GF-D8 (cell line): Measurements from ENCODE around the gene NHSL2.
"Not testable (repeated sequence)": the region's sequence is repeated elsewhere in the genome, so short reads cannot be mapped to it uniquely, and the experiment has no call there.

Experiments used
- DNase-seq: peaks from one replicate; lab custom pipeline; 2025; lab: John Stamatoyannopoulos, UW

The NHSL2 gene

DNA sequence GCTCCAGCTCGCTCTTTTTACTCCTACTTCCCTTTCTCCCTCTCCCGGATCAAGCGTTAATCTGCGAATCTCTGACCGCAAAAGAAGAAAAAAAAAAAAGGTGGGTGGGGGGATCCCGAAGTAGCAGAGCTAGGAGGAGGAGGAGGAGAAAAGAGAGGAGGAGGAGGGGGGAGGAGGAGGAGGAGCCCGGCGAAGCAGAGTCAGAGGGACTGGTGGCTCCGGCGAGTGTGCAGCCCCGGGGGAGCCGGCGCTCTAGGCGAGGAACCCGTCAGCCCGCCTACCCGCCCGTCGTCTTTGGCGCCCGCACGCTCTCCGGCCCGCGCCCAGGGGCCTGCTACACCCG, at the start of gene NHSL2:
TSS of gene NHSL2 (plus strand) at position 203 of the 343 bp plus-strand sequence.
- no peak for DNase-seq

DNA sequence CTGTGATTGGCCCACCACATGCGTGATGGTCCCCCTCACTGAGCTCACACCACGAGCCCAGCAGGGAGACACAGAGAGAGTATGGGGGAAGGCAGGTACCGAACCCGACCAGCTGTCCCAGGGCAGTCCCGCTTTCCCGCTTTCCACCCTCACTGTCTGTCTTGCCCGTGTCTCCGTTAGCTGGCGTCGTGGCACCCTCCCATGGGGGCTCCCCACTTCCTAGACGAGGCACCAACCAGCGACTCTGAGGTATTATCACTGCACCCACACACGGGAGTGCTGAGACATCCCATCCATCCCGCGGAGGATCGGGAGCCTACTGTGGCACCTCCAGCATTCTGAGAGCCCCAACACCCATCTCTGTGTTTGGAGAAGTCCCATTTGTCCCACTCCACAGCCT, 43.0 kb upstream of the NHSL2 start:
- DNase-seq: no peak

DNA sequence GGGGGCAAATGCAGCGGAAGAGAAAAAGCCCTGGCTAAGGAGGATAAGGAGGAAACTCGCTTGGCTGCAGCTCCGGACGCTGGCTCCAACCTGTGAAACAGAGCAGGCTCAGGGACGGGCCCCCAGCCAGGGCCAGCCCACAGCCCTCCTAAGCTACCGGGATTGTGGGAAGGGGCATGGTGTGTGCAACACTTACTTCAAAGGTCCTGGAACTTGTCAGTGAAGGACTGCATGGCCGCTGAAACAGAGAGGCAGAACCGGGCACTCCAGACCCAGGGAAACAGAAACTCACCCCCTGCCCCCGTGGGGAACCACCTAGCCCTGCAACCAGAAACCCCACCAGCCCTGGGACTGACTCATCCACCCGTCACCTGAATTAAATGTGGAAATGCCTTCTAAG, 41.1 kb upstream of the NHSL2 start:
- not testable (repeated sequence) for DNase-seq

DNA sequence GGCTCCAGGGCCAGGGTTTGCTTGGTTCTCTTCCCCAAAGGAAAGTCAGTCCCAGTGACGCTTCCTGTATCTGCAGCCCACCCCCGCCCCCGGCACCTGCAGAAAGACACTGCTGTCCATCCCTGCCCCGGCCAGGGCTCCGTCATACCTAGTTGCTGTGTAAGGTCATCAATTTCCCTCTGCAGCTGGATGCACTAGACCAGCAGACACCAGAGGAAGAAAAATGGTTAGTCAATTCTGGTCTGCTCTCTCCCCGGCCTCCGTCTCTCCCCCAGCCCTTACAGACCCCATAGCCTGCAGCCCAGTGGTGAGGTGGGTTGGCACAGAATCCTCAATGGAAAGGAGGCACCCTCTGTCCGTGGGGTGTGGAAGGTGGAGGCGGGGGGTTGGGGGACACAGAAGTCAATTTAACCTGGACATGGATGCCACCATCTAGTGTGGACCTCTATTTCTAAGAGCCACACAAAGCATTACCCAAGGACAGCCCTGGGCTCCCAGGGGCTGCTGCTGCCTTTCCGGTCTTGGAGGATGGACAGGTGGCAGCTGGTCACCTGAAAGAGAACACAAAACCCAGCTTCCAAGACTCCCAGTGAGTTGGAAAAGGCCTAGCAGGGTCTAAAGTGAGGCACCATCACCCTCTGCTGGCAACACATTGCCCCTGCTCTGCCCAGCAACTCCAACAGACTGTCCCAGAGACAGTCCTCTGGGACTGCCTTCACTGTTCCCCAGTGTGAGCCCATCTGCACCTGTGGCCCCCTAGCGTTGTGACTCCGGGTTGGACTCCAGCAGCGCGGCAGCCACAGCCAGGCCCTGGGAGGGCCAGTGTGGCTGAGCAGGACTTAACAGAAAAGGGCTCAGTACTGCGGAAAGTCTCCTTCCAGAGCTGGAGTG, 40.2 kb upstream of the NHSL2 start:
- no peak for DNase-seq

DNA sequence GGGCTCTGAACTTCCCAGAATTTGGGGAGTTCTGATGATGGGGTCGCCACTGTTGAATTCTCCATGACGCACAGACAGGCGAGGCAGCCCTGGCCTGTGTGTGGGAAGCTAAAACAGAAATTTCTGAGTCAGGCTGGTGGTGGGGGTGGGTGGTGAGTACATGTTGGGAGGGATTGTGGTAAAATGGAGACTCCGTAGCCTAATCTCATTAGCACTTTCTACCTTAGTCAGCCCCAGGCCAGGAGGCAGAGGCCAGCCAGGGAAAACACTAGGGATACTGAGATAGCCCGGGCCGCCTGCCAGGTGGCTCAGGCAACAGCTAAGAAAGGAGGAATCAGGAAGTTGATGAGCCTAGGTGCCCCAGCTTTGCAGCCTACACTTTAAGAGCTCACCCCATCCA, 39.3 kb upstream of the NHSL2 start:
- no peak for DNase-seq

DNA sequence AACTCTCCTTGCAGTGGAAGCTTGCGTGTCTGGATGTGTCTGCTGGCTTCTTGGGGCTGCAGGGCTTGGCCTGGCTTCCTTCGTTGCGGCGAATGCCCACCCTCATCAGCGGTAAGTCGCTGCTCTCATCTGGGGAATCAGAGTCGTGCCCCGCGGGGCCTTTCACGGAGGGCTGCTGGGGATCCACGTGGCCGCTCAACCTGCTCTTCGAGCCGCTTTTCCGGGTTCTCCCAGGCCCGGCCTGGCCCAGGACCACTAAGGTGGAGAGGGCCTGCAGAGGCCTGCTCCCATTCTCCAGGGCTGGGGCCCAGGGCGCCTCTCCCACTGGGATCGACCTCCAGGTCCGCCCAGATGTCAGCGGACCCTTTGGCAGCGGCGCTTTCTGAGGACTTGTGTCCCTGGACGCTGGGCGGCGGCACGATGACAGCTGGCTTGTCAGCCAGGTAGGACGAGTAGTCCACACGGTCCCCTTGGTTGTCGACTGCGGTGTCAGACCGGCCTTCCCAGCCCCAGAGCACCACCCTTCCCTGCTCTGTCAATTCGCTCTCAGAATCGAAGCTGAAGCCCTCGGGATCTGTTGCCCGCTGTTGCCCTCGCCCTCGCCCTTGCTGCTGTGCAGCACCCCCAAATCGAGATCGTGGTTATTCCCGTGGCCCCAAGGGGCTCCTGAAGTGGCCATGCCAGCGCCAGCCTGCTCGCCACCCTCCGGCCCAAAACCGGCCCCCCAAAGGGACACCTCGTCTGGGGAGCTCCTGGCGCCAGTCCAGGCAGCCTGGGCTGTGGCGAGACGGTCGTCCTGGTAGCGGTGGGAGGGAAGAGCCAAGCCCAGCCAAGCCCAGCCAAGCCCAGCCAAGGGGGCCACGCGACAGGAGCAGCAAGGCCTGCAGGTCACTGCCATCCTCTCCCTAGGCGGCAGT, 37.8 kb upstream of the NHSL2 start:
- DNase-seq: no peak

DNA sequence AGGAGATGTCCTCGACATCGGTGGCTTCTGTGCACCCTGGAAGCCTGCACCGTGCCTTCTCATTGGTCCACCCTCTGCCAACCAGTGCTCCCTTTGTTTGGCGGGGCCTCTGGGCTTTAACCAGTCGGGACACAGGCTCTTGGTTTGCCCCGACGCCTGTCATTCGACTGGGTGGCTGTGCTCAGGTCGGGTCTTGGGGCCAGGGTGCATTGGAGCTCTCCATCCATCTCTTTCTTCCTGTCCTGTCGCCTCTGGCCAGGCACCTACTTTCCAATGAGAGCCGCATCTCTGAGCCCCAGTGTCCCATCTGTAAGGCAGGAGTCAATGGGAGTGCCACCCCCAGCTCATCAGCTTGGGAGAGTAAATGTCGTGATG, 37.2 kb upstream of the NHSL2 start:
- no peak for DNase-seq

DNA sequence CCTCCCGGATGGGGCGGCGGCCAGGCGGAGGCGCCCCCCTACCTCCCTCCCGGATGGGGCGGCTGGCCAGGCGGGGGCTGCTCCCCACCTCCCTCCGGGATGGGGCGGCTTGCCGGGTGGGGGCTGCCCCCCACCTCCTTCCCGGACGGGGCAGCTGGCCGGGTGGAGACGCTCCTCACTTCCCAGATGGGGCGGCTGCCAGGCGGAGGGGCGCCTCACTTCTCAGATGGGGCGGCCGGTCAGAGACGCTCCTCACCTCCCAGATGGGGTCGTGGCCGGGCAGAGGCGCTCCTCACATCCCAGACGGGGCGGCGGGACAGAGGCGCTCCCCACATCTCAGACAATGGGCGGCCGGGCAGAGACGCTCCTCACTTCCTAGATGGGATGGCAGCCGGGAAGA, 33.8 kb upstream of the NHSL2 start:
- DNase-seq: not testable (repeated sequence)

DNA sequence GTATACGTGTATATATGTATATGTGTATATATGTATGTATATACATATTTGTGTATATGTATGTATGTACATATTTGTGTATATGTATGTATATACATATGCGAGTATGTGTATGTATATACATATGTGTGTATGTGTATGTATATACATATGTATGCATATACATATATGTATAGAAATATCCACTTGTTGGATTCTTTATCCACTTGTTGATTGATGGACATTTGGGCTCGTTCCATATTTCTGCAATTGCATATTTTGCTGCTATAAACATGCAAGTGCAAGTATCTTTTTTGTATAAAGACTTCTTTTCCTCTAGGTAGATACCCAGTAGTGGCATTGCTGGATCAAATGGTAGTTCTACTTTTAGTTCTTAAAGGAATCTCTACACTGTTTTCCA, 25.5 kb upstream of the NHSL2 start:
- DNase-seq: no peak

DNA sequence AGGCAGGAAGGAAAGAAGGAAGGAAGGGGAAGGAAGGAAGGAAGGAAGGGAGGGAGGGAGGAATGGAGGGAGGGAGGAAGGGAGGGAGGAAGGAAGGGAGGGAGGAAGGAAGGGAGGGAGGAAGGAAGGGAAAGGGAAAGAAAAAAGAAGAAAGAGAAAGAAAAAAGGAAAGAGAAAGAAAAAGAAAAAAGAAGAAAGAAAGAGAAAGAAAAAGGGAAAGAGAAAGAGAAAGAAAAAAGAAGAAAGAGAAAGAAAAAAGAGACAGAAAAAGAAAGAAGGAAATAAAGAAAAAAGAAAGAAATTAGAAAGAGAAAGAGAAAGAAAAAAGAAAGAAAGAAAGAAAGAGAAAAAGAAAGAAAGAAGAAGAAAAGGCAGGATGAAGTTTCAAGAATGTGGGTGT, 15.0 kb upstream of the NHSL2 start:
- DNase-seq: no peak

DNA sequence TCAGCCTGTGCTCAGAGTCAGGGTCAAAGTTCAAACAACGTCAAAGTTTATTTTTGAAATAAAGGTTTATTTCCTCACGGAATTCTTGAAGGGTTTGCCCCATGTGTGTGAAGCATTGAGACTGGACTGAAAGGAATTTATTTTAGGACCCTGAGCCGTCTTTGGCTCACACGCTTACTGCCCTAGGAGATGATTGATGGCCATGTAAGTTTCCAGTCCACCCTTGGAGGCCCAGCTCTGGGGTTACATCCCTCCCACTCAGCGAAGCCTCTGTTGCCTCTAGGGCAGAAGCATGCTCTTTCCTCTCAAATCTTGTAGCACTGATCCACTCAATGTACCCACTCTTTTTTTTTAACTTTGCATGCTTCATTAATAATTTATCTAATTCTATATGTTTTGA, 4.5 kb upstream of the NHSL2 start:
- no peak for DNase-seq

DNA sequence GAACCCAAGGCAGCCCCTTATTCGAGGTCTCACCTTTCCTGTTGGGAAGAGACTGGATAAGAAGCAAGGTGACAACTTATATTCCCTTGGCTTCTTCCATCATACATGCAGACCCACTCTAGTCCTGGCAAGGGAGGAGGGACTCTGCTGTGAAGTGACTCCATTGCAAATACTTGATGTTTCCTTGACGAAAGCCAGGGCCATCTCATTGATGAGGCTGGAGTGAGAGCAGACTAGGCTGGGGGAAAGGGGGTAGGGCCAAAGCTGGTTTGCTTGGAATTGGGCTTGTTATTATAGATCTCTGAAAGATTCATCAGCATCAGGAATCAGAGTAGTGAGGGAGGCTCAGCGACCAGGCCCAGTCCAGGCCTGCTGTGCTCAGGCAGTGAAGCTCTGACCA, 2.3 kb upstream of the NHSL2 start:
- no peak for DNase-seq

DNA sequence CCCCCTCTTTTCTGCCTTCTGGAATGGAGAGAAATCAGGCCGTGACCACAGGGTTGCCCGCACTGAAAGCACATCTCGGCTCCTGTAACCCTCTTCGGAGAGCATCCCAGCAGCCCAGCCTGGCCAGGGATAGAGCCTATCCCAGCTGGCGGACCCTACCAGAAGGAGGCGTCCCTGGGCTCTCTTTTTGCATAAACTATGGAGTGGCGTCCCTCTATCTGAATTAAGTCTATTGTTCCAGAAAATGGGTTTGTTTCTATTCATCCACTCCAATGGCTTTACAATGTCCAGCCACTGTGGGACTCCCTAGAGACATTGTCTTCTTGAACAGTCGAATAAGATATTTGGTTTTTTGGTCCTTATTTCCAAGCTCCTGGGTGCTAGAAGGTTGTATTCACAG, 689 bp upstream of the NHSL2 start:
- DNase-seq: no peak

DNA sequence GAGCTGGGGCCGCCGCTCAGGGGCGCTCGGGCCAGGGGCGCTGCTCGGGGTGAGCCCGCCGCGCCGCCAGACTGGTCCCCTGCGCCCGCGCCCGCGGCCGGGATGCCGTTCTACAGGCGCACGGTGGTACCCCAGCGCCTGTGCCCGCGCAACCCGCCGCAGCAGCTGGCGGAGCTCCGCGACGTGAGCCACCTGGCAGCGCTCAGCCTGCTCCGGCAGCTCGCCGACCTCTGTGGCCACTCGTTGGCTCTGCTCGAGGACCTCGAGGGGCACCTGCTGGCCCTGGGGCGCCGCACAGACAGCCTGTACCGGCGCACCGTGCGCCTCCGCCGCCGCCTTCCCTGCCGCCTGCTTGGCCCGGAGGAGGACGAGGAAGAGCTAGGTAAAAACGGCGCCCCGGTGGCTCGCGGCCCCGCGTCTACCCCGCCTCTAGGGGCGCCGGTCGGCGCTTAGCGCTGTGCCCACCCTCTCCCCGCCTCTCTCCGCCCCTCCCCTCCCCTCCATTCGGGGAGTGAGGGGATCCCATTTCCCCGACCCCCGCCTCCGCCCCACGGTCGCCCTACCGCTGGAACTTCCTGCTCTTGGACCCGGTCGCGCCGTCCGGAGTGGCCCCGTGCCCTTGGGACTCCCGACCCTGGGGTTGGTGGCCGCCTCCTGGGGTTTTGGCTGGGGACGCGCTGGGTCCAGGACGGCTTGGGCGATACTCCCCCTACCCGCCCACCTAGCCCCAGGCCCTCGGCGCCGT, 513 bp downstream of the NHSL2 start:
- DNase-seq: no peak

DNA sequence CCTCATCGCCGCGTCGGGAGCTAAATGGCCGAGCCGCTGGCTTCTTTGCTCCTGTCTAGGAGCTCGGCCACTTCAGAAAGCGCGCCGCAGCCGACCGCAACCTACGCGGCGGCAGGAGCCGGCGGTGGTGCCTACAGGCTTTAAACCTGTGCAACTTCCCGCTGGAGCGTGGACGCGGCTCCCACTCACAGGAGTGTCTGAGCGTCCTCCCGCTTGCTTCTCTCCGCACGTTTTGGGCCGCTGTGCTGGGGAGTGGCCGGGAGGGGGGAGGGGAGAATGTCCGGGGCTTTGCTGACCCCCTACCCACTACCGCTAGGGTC, 1.0 kb downstream of the NHSL2 start:
- DNase-seq: no peak

DNA sequence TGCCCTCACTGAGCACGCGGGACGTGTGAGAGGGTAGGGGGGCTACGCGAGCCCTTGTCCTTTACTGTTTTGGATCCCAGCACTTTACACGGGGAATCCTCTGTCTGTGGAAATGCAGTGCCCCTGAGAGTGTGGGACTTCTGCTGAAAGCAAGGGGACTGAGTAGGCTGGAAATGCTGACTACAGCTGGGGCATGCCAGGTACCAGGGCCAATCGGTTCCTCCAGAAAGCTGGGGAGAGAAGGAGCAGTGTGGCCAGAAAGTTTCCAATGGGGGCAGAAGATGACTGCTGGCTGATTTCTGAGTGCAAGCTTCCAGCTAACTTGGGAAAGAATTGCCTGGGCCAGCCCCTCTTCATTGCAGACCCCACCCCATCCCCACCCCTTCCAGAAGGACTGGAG, 1.5 kb downstream of the NHSL2 start:
- DNase-seq: no peak

DNA sequence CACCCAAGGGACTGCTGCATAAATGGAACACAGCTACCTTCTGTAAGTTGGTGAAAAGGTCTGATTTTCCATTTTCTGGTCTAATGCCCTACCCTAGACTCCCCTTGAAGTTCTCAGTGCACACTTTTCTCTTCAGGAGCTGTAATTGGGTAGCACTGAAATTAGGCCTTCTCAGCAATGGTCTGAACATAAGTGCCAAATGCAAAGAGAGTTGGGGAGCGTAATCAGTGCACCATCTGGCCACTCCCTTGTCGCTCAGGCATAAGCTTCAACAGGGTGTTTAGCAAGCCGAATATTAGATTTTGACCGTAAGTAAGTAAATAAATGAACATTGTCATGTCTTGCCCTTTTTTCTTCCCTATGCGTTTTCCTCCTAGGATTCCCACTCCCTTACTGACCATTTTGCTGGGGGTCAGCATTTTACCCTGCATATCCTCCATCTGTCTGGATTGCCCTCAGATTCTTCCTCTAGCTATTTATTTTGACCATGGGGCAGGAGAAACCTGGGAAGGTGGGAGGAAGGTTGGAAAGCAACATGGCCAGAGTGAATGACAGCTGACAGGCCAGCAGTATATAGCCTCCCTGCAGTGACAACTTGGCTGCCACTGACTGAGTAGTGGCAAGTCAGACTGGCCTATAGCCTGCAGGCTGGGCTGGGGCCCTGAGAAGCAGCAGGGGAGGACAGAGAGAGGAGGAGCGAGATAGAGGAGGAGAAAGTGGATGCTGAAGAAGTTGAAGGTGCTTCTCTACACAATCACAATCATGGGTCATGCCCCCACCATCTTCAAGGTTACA, 2.7 kb downstream of the NHSL2 start:
- no peak for DNase-seq

DNA sequence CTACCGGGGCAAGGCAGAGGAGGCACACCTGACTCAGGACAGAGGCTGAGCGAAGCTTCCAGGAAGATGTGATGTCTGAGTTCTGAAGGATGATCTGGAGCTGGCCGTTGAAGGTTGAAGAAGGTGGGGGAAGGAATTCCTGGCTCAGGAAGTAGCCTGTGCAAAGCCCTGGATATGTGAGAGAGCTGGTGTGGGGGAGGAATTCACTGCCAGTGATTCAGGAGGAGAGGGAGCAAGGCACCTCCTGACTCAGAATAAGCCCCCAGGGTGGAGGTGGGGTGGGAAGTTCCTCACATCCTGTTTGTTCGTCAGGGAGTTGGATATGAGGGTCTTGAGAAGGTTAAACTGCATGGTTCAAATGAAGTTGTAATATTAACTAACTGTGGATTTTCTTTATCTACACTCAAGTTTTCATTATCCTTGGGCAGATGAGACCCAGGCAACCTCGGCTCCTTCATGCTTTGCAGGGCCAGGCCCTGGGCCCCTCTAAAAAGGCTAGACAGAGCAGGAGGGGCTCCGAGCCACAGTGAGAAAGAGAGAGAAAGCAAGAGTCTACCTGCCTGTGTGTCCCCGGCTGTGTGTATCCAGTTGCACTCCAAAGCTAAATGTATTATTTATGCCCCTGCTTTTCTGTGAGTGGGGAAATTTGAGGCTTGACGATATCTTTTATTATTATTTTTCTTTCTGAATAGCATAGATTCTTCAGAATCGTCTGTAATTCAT, 7.1 kb downstream of the NHSL2 start:
- no peak for DNase-seq

DNA sequence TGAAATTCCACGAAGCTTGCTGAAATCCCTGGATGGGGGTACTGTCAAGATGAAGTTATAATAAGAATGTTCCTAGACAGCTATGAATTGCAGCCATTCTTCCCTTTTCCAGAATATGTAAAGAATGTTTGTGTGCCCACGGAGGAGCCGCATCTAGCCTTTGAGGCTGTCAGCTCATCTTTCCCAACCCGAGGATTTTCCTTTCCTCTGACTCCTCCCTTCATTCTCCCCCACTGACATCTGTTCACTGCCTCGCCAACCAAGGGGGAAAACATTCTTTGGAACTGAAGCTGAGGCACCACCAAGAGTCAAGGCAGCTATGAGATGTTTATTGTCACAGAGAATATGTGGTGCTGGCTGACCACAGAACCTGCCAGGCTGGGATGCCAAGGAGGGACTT, 8.8 kb downstream of the NHSL2 start:
- no peak for DNase-seq

DNA sequence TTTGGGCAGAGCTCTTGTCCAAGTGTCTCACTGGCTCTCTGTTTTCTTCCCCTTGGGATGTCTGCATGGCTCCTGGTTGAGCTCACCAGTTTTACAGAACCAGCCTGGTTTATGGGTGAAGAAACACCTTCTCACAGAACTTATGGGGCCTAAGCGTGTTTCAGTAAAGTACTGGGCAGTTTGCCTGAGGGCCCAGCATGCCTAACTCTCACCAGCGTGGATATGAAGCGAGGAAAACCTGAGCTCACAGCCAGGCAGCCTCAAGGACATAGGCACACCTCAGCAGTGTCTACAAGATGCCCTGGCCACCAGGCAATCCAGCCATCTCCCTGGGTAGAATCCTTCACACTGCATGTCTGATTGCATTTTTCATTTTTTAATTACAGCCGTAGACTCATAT, 9.2 kb downstream of the NHSL2 start:
- no peak for DNase-seq

DNA sequence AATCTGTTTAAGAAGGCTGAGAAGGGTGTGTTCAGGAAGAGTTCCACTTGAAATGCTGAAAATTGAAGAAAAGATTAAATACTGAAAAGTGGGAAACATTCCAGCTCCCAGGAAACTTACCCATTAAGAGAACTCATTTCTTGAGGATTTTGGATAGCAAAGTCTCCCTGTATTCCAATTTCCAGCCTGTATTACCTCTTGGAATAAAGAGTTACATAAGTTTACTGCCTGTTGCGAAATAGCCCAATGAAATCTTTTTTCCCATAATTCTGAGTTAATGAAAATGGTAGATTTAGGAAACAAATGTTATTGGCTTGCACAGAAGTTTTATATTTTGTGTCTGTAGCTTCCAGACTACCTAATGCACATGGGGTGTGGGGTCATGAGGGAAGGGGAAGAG, 12.0 kb downstream of the NHSL2 start:
- no peak for DNase-seq
